IPS-15b (cell line): ENCODE results near the gene SATL1.

Experiments used
- H3K27me3 ChIP-seq: one replicate; pipeline ENCODE4 v1.6.1; 2013; ENCODE audit warnings: low read length; ENCODE audit not compliant: control insufficient read depth, insufficient read depth
- H3K36me3 ChIP-seq: one replicate; pipeline ENCODE4 v1.6.1; 2013; ENCODE audit warnings: low read length; ENCODE audit not compliant: control insufficient read depth, insufficient read depth
- H3K4me1 ChIP-seq: one replicate; pipeline ENCODE4 v1.6.1; 2013; ENCODE audit warnings: mild to moderate bottlenecking, low read length; ENCODE audit not compliant: control insufficient read depth, insufficient read depth
- H3K4me3 ChIP-seq: one replicate; pipeline ENCODE4 v1.5.1; 2013; ENCODE audit warnings: low read depth, low read length
- H3K9ac ChIP-seq: one replicate; pipeline ENCODE4 v1.6.1; 2013; ENCODE audit warnings: low read depth, mild to moderate bottlenecking, low read length
- H3K9me3 ChIP-seq: one replicate; pipeline ENCODE4 v1.6.1; 2013; ENCODE audit warnings: mild to moderate bottlenecking, low read length; ENCODE audit not compliant: control insufficient read depth, insufficient read depth

Gene SATL1

DNA sequence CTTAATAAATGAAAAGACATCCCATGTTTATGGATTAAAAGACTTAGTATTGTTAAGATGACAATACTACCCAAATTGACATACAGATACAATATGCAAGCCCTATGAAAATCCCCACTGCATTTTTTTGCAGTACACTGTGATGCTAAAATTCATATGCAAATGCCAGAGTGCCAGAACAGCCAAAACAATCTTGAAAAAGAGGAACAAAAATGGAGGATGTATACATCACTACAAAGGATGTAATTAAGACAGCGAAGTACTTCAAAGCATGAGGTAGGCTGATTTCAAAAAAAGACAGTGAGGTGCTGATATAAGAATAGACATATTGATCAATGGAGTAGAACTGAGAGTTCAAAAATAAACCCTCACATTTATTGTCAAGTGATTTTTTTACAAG lies 47.3 kb downstream of the SATL1 start:
- Histone ChIP-seq H3K36me3 (no peaks in the 10 kb centered on the region), H3K4me1 (no peaks in the 10 kb centered on the region), H3K9ac (no peak overlapping the region), H3K9me3 (no peaks in the 10 kb centered on the region), H3K27me3 (no peaks in the 10 kb centered on the region), H3K4me3 (no peak overlapping the region)

DNA sequence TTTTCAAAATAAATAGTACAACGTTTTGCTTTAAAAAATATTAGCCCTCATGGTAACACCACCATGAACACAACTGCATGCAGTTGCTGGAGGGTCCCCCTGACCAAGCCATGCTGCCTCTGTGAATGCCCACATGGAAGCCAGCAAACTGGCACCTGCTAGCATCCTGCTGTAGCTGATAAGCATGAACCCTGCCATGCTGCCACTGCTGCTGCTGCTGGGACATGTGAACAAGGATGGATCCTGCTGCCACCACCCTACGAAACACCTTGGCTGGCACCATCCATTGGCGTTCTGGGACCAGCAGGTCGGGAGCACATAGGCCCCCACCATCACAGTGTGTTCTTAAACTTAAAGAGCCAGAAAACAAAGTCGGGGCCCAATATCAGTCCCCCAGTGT lies 83.9 kb downstream of the SATL1 start:
- Histone ChIP-seq H3K27me3 (no peaks in the 10 kb centered on the region), H3K4me3 (no peak overlapping the region), H3K9me3 (no peaks in the 10 kb centered on the region), H3K36me3 (no peaks in the 10 kb centered on the region), H3K9ac (no peak overlapping the region), H3K4me1 (no peaks in the 10 kb centered on the region)

DNA sequence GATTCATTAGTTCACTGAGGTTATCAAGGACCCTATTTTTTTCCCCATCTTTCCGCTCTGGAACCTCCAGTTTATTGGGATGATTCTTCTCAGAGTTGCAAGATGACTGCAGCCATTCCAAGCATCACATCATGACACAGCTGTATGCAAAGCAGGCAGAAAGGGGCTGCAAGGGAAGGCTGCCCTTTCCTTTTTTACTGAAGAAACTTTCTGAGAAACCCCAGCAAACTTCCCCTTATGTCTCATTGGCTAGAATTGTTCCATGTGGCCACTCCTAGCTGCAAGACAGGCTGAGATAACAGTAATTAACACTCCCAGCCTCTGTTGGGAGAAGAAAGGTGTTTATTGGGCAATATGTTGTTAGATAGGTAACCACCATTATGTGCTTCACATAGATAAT lies 102.6 kb downstream of the SATL1 start:
- Histone ChIP-seq H3K27me3 (no peaks in the 10 kb centered on the region), H3K9me3 (no peaks in the 10 kb centered on the region), H3K9ac (no peak overlapping the region), H3K36me3 (no peaks in the 10 kb centered on the region), H3K4me1 (no peaks in the 10 kb centered on the region), H3K4me3 (no peak overlapping the region)

DNA sequence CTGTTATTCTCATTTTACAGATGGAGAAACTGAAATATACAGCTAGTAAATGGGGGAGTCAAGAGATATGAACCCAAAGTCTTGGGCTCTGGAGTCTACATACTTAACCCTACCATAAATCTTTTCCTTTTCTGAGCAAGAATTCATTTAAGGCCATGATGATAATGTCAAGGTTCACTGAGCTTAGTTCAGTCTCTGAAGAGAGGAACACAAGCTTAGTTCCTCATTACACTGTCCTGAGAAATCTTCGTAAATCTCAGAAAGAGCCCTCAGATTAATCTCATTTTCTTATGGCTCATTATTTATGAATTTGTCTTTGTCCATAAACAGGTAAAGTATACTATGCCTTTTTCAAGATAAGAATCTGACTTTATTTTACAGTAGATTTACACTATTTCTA lies 104.2 kb downstream of the SATL1 start:
- H3K27me3 ChIP-seq, result no peaks in the 10 kb centered on the region
- no peak overlapping the region for H3K9ac ChIP-seq
- H3K4me1 ChIP-seq, result no peaks in the 10 kb centered on the region
- H3K36me3 ChIP-seq, result no peaks in the 10 kb centered on the region
- H3K4me3 ChIP-seq, result no peak overlapping the region
- no peaks in the 10 kb centered on the region for H3K9me3 ChIP-seq

DNA sequence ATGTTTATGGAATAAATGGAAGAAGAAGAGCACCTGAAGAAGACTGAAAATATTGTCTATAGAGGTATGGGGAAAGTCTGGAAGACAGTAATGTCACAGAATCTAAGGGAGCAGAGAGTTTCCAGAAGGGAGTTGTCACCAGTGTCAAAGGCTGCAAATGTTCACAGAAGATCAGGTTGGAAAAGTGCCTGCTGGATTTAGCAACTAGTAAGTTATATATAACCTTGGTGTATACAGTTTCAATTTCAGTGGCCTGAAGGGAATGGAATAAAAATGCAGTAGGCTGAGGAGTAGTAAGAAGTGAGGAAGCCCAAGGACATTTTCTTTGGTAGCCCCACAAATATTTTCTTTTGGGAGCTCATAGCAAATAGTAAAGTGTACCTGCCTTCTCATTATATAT lies 107.2 kb downstream of the SATL1 start:
- Histone ChIP-seq H3K4me1 (no peaks in the 10 kb centered on the region), H3K9me3 (peaks cover 4% of the 10 kb centered on the region), H3K9ac (no peak overlapping the region), H3K27me3 (no peaks in the 10 kb centered on the region), H3K4me3 (no peak overlapping the region), H3K36me3 (no peaks in the 10 kb centered on the region)

DNA sequence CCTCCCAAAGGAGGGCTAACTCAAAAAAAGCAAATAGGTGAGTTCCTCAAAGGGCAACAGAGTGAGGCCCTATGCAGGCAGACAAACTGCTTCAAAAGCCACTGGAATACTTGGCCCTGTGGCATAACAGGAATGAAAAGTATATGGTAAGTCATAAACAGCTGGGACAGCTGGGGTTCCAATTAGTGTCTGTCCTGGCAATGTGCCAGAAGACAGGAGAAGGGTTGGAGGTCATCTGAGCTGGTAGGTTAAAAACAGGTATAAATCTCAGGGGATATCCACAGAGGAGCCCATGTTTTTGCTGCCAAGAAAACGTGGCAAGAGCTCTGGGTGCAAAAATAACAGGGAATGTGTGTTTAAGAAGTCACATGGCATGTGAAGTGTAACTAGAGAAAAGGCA lies 128.3 kb downstream of the SATL1 start:
- H3K9me3 ChIP-seq, result no peaks in the 10 kb centered on the region

DNA sequence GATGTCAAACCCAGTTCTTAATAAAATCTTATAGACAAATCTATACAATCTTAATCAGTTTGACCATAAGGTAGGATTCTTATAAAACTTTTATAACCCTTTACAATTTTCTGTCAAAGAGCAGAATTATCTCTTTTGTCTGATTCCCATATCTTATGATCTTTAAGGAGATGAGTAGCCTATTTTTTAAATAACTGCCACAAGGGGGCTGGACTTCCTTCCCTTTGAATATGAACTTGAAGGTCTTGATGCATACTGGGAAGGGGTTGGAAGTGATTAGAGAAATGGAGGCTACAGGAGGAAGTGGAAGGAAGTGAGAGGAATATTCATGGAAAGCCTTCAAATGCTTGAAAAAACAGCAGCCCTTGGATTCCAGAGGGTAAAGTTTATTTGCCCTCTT lies 128.8 kb downstream of the SATL1 start:
- no peaks in the 10 kb centered on the region for H3K9me3 ChIP-seq

More for the DNA sequence above, 128.3 kb downstream of the SATL1 start:
- Histone ChIP-seq H3K4me3 (no peak overlapping the region), H3K4me1 (no peaks in the 10 kb centered on the region), H3K36me3 (no peaks in the 10 kb centered on the region), H3K27me3 (no peaks in the 10 kb centered on the region), H3K9ac (no peak overlapping the region)

DNA sequence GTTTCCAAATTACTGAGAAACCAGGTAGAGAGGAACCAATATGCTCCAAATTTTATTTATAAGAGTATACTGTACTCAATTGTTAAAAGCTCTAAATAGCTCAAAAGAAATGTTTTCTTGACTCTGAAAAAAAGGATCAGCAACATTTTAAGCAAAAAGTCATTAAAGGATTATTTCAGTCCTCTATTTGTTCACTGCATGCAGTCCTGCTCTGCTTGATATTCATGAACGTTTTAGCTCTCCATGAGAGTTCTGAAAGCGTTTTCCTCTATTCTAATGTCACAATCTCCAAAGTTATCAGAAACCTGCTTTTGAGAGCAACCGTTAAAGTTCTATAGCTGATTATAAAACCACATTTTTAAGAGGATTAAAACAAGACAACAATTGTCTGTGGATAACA lies 129.4 kb downstream of the SATL1 start:
- H3K4me1 ChIP-seq, result no peaks in the 10 kb centered on the region
- H3K4me3 ChIP-seq, result no peak overlapping the region
- no peak overlapping the region for H3K9ac ChIP-seq
- H3K36me3 ChIP-seq, result no peaks in the 10 kb centered on the region
- H3K9me3 ChIP-seq, result no peaks in the 10 kb centered on the region
- no peaks in the 10 kb centered on the region for H3K27me3 ChIP-seq

More for the DNA sequence above, 128.8 kb downstream of the SATL1 start:
- H3K27me3 ChIP-seq, result no peaks in the 10 kb centered on the region
- H3K4me1 ChIP-seq, result no peaks in the 10 kb centered on the region
- H3K4me3 ChIP-seq, result no peak overlapping the region
- no peaks in the 10 kb centered on the region for H3K36me3 ChIP-seq
- no peak overlapping the region for H3K9ac ChIP-seq

DNA sequence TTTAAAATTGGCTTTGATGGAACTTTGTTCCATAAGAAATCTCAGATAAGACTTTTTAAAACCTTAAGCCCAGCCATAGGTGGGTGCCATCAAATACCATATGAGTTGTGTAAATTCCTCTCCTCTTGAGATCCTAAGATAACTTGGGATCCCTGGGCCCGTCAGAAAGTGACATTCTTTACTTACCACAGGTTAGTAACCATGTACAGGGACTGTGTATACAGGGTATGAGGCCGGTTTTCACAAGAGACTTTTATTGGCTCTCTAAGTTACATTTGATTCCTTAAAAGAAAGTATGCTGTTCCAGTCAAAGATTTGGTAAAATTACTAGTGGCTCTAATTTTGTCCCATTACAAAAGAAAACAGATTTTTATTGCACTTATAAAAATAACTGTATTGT lies 129.8 kb downstream of the SATL1 start:
- Histone ChIP-seq H3K9ac (no peak overlapping the region), H3K9me3 (no peaks in the 10 kb centered on the region), H3K36me3 (no peaks in the 10 kb centered on the region), H3K4me3 (no peak overlapping the region), H3K27me3 (no peaks in the 10 kb centered on the region), H3K4me1 (no peaks in the 10 kb centered on the region)

DNA sequence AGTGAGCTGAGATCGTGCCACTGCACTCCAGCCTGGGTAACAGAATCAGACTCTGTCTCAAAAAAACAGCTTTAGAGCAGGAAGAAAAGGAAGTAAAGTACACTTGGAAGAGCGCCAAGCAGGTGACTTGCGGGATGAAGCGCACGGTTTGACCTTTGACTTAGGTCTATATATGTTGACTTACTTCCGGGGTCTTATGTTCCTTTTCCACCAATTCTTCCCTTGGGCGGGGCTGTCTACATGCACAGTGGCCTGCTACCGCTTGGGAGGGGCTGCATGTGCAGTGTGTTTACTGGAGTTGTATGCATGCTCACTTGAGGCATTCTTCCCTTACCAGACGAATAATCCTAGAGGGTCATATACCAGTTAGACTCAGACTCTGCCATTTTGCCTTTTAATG lies 131.3 kb downstream of the SATL1 start:
- H3K4me1 ChIP-seq, result no peaks in the 10 kb centered on the region
- H3K36me3 ChIP-seq, result no peaks in the 10 kb centered on the region
- H3K9ac ChIP-seq, result no peak overlapping the region
- peaks cover 2% of the 10 kb centered on the region for H3K9me3 ChIP-seq
- no peak overlapping the region for H3K4me3 ChIP-seq
- no peaks in the 10 kb centered on the region for H3K27me3 ChIP-seq

DNA sequence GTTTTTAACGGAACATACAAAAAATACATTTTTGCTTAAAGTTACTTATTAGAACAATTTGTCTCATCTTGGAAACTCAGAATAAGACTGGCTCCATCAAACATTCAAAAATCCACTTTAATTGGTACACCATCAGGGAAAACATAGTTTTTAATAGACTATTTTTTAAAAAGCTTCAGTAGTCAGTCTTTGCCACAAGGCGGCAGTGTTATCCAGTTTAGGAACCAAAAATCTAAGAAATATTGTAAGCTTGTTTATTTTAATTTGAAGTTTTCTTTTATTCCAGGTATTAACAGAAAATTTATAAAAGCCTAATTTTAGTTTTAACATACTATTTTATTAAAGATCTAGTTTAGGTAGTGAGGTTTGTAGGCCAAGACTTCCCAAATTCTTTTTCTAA lies 132.2 kb downstream of the SATL1 start:
- Histone ChIP-seq H3K9ac (no peak overlapping the region), H3K4me3 (no peak overlapping the region), H3K9me3 (peaks cover 2% of the 10 kb centered on the region)

DNA sequence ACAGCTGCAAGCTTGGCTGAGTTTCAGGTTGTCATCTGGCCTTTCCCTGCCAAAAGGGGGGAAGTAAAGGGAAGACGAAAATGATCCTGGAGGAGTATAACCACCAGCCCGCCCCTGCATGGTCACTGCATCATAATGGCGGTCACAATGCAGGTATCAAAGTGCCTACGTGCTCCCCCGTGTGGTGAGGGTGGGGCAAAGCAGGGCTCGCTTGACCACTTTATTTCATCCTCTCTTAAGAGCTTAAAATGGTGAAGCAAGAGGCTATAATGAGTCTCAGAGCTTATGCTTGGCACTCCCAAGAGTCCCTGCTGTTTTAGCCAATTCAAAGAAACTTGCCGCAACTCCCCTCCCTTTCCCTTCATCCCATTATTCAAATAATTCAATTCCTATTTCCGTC lies 134.3 kb downstream of the SATL1 start:
- H3K9ac ChIP-seq, result no peak overlapping the region
- H3K4me3 ChIP-seq, result no peak overlapping the region
- no peaks in the 10 kb centered on the region for H3K4me1 ChIP-seq
- no peaks in the 10 kb centered on the region for H3K36me3 ChIP-seq
- H3K27me3 ChIP-seq, result no peaks in the 10 kb centered on the region
- H3K9me3 ChIP-seq, result peaks cover 2% of the 10 kb centered on the region

More for the DNA sequence above, 132.2 kb downstream of the SATL1 start:
- no peaks in the 10 kb centered on the region for H3K36me3 ChIP-seq
- H3K4me1 ChIP-seq, result no peaks in the 10 kb centered on the region
- H3K27me3 ChIP-seq, result no peaks in the 10 kb centered on the region

DNA sequence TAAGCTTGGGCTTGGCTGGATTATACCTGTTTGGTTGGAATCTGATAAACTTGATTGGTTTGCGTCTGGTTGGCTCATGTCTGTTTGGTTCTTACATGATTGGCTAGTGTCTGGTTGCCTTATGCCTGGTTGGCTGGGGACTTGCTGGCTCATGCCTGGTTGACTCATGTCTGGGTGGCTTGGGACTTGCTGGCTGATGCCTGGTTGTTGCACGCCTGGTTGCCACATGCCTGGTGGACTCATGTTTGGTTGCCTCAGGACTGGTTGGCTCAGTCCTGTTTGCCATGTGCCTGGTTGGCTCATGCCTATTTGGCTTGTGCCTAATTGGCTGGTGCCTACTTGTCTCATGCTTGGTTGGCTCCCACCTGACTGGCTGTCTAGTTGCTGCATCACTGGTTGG lies 135.4 kb downstream of the SATL1 start:
- Histone ChIP-seq H3K9me3 (peaks cover 2% of the 10 kb centered on the region), H3K4me3 (no peak overlapping the region), H3K36me3 (no peaks in the 10 kb centered on the region), H3K27me3 (no peaks in the 10 kb centered on the region), H3K9ac (no peak overlapping the region), H3K4me1 (no peaks in the 10 kb centered on the region)
